OCI-LY1 (cell line): ENCODE data around the gene NBEAL1.

Source experiments
- EZH2 ChIP-seq: fragments of 200-600 bp; sonication (generic), shearing (Covaris generic); IDR thresholded peaks from 2 replicates; pipeline ENCODE4 v1.8.0; 2017; ENCODE audit warnings: borderline replicate concordance, mixed run types, mild to moderate bottlenecking, antibody characterized with exemption, low read length, moderate library complexity, mixed read lengths
- TF ChIP-seq, protein P1 (sequence below): fragments of 200-600 bp; sonication (generic), shearing (Covaris generic); IDR thresholded peaks from 2 replicates; pipeline ENCODE4 v1.5.1; 2017; ENCODE audit warnings: mild to moderate bottlenecking, antibody characterized with exemption, low read length, moderate library complexity, mixed read lengths

- TF ChIP-seq EZH2 = no peak
- TF ChIP-seq, protein P1, sequence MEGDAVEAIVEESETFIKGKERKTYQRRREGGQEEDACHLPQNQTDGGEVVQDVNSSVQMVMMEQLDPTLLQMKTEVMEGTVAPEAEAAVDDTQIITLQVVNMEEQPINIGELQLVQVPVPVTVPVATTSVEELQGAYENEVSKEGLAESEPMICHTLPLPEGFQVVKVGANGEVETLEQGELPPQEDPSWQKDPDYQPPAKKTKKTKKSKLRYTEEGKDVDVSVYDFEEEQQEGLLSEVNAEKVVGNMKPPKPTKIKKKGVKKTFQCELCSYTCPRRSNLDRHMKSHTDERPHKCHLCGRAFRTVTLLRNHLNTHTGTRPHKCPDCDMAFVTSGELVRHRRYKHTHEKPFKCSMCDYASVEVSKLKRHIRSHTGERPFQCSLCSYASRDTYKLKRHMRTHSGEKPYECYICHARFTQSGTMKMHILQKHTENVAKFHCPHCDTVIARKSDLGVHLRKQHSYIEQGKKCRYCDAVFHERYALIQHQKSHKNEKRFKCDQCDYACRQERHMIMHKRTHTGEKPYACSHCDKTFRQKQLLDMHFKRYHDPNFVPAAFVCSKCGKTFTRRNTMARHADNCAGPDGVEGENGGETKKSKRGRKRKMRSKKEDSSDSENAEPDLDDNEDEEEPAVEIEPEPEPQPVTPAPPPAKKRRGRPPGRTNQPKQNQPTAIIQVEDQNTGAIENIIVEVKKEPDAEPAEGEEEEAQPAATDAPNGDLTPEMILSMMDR = no peak
These were observed 222.9 kb downstream of the NBEAL1 start for GRCh38 chr2:203237346-203238238.
